ENCODE results near the gene MRTFA. TPM values are rescaled to one million over a fixed set of nuclear protein-coding genes. Genes with fewer than 3 reads are reported as not detected.

MRTFA gene
- total and polyA plus RNA-seq, 4 donors: 7.5 to 22.0 (median 9.6) TPM

GRCh38 chr22:40567626-40568328 is 68.7 kb downstream of the MRTFA start:
- 90% methylated on average over 1 of the region's 1 CpG for WGBS

More at GRCh38 chr22:40567626-40568328, 68.7 kb downstream of the MRTFA start:
- Histone ChIP-seq H3K9ac (ENCODE audit: low read depth in 1 of 2, low read length in 2 of 2) (no peak overlapping the region), H3K36me3 (ENCODE audit: control insufficient read depth in 4 of 4, insufficient read depth in 3 of 4, low read depth in 1 of 4, low read length in 3 of 4) (no peaks in the 10 kb centered on the region), H3K4me1 (ENCODE audit: control insufficient read depth in 4 of 4, insufficient read depth in 4 of 4, low read length in 3 of 4) (peaks cover 0 to 4% (median 0%) of the 10 kb centered on the region in 4 donors), H3K27ac (ENCODE audit: low read depth in 1 of 2, low read length in 2 of 2) (no peak overlapping the region), H3K27me3 (ENCODE audit: control insufficient read depth in 4 of 4, insufficient read depth in 4 of 4, low read length in 3 of 4) (no peaks in the 10 kb centered on the region), H3K4me3 (ENCODE audit: low read depth in 1 of 3, low read length in 3 of 3) (no peak overlapping the region), H3K9me3 (ENCODE audit: control insufficient read depth in 4 of 4, low read length in 3 of 4) (no peaks in the 10 kb centered on the region)
- TF ChIP-seq SP1 (IDR thresholded peaks at IDR 0.05) (no peak), CTCF (IDR thresholded peaks at IDR 0.05; ENCODE audit: low read depth, low read length, missing input control) (no peak), MAX (IDR thresholded peaks at IDR 0.05) (no peak), NR2F2 (IDR thresholded peaks at IDR 0.05) (no peak), REST (IDR thresholded peaks at IDR 0.05) (no peak), RAD21 (IDR thresholded peaks at IDR 0.05) (no peak), ZBTB33 (IDR thresholded peaks at IDR 0.05) (no peak), FOXA1 (IDR thresholded peaks at IDR 0.05) (no peak), GABPA (IDR thresholded peaks at IDR 0.05 in 1 of 2, conservative IDR thresholded peaks at IDR 0.05 in 1 of 2) (no peak), JUND (IDR thresholded peaks at IDR 0.05) (no peak)
- DNase-seq (ENCODE audit: low spot score): no peak
